ENCODE data around the gene LARGE1. TPM values are rescaled to one million over a fixed set of nuclear protein-coding genes. Genes with fewer than 3 reads are reported as not detected.

Gene LARGE1
- total and polyA plus RNA-seq, 8 donors: 4.1 to 29.3 (median 13.7) TPM

DNA sequence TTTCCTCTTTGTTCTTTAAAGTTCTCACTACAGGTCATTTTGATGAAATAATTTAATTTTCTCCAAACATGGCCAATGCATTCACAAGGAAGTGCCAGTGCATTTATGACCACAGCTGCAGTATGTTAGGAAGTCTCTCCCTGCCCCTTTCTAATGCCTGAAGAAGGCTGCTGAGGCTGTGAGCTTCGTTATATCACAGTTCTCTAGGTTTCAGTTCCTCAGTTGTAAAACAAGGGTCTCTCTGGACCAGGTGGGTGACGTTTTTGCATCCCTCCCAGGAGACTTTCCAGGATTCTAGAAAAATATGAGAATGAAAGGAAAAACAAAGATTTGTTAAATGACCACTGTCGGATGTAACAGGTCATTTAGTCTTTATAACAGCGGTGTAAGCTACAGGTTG, 171.6 kb downstream of the LARGE1 start:
- no peaks in the 10 kb centered on the region for H3K9me3 ChIP-seq
- 89 to 94% methylated on average over 4 of the region's 4 CpGs for WGBS, 2 donors
- FAIRE-seq (no peak), DNase-seq (no peak), ATAC-seq (no peak)
- peaks cover 22 to 26% (median 23%) of the 10 kb centered on the region in 3 donors for H3K4me1 ChIP-seq
- H3K27me3 ChIP-seq: no peaks in the 10 kb centered on the region
- no peak overlapping the region for H3K4me3 ChIP-seq
- TF ChIP-seq, protein P1, sequence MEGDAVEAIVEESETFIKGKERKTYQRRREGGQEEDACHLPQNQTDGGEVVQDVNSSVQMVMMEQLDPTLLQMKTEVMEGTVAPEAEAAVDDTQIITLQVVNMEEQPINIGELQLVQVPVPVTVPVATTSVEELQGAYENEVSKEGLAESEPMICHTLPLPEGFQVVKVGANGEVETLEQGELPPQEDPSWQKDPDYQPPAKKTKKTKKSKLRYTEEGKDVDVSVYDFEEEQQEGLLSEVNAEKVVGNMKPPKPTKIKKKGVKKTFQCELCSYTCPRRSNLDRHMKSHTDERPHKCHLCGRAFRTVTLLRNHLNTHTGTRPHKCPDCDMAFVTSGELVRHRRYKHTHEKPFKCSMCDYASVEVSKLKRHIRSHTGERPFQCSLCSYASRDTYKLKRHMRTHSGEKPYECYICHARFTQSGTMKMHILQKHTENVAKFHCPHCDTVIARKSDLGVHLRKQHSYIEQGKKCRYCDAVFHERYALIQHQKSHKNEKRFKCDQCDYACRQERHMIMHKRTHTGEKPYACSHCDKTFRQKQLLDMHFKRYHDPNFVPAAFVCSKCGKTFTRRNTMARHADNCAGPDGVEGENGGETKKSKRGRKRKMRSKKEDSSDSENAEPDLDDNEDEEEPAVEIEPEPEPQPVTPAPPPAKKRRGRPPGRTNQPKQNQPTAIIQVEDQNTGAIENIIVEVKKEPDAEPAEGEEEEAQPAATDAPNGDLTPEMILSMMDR (IDR thresholded peaks at IDR 0.05): no peak
- intact Hi-C loops (cut with DNase I): no loop called here
- H3K36me3 ChIP-seq: no peaks in the 10 kb centered on the region
- H3K27ac ChIP-seq: no peak overlapping the region

- TF ChIP-seq, protein P1 (IDR thresholded peaks at IDR 0.05): no peak
- intact Hi-C loops (cut with DNase I): no loop called here
- no peak overlapping the region for H3K4me3 ChIP-seq
- H3K27me3 ChIP-seq: no peaks in the 10 kb centered on the region
- H3K9me3 ChIP-seq: no peaks in the 10 kb centered on the region
- whole genome bisulfite sequencing, 2 donors: 73 to 81% methylated on average over 4 of the region's 4 CpGs
- DNase-seq (peak in 2 of 6 donors; percentile 37 to 45), FAIRE-seq (no peak), ATAC-seq (peak; percentile 8 to 38 (median 17))
- H3K27ac ChIP-seq: peak overlapping the region in 2 of 4 donors; percentile 57 to 74
- no peaks in the 10 kb centered on the region for H3K36me3 ChIP-seq
- H3K4me1 ChIP-seq: peaks cover 22 to 26% (median 23%) of the 10 kb centered on the region in 3 donors
These were observed 172.6 kb downstream of the LARGE1 start for GRCh38 chr22:33747576-33748180.

- TF ChIP-seq, protein P1 (IDR thresholded peaks at IDR 0.05): no peak
- FAIRE-seq (no peak), ATAC-seq (peak in 3 of 4 donors; percentile 20 to 32 (median 27)), DNase-seq (no peak)
- Histone ChIP-seq H3K36me3 (no peaks in the 10 kb centered on the region), H3K4me1 (peaks cover 22 to 26% (median 23%) of the 10 kb centered on the region in 3 donors), H3K27ac (peak overlapping the region in 2 of 4 donors; percentile 57 to 74), H3K27me3 (no peaks in the 10 kb centered on the region), H3K4me3 (no peak overlapping the region), H3K9me3 (no peaks in the 10 kb centered on the region)
- WGBS, 2 donors: 21 to 31% methylated on average over 1 of the region's 1 CpG
- intact Hi-C loops (cut with DNase I): no loop called here
These were observed 173.2 kb downstream of the LARGE1 start for GRCh38 chr22:33747029-33747428.

DNA sequence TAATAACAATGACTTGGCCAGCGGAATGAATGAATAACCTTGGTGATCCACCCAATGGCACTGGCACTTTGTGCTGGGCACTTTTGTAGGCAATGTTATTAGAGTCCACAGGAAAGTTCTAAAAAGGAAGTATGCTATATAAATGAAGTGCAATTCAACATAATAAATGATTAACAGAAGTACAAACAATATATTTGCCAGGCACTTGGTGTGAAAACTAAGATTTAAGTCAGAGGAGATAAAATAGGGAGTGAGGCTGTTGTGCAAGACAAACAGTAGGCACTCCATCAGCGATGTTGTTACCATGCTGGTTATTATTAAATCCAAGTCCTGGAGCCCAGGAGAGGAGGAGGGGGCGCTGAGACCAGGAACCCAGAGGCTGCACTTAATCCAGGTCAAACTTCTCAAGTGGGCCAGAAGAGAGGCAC, 173.8 kb downstream of the LARGE1 start:
- ATAC-seq (peak; percentile 80 to 93 (median 90)), DNase-seq (peak in 3 of 6 donors; percentile 8 to 52 (median 43)), FAIRE-seq (no peak)
- H3K27me3 ChIP-seq: no peaks in the 10 kb centered on the region
- no peaks in the 10 kb centered on the region for H3K9me3 ChIP-seq
- intact Hi-C loops (cut with DNase I): no loop called here
- peaks cover 22 to 26% (median 23%) of the 10 kb centered on the region in 3 donors for H3K4me1 ChIP-seq
- H3K27ac ChIP-seq: peak overlapping the region in 2 of 4 donors; percentile 57 to 74
- TF ChIP-seq, protein P1 (IDR thresholded peaks at IDR 0.05): no peak
- H3K36me3 ChIP-seq: no peaks in the 10 kb centered on the region
- H3K4me3 ChIP-seq: no peak overlapping the region
- WGBS, 2 donors: 11 to 16% methylated on average over 3 of the region's 3 CpGs

GRCh38 chr22:33745501-33745900, 174.8 kb downstream of the LARGE1 start:
- intact Hi-C loops (cut with DNase I): no loop called here
- ATAC-seq (no peak), DNase-seq (no peak), FAIRE-seq (no peak)
- 93 to 94% methylated on average over 7 of the region's 7 CpGs for WGBS, 2 donors
- Histone ChIP-seq H3K27me3 (no peaks in the 10 kb centered on the region), H3K27ac (no peak overlapping the region), H3K4me3 (no peak overlapping the region), H3K36me3 (no peaks in the 10 kb centered on the region), H3K9me3 (no peaks in the 10 kb centered on the region), H3K4me1 (peaks cover 22 to 26% (median 23%) of the 10 kb centered on the region in 3 donors)
- TF ChIP-seq, protein P1 (IDR thresholded peaks at IDR 0.05): no peak
